HEK293 (cell line): Measurements from ENCODE around the gene TBC1D30.

Source experiments
- CTCF ChIA-PET: fragments of 350-600 bp; formaldehyde crosslinking; extraction: SDS; loops from one replicate; lab custom pipeline; 2021; ENCODE audit warnings: antibody characterized with exemption; lab: Yijun Ruan, JAX
- POLR2A ChIA-PET: fragments of 300-600 bp; formaldehyde crosslinking; extraction: SDS; loops from one replicate; lab custom pipeline; 2020; ENCODE audit warnings: antibody characterized with exemption, inconsistent platforms; lab: Yijun Ruan, JAX
- H3K27ac ChIP-seq: fragments of 200-500 bp; sonication (Bioruptor generic); 2 replicates; pipeline ENCODE4 v1.5.1; 2014; ENCODE audit warnings: low read depth, low read length, control low read depth, inconsistent platforms; ENCODE audit errors: extremely low read depth
- H3K36me3 ChIP-seq, 2 experiments: fragments of 200-500 bp in 1 of 2; sonication (Bioruptor generic) in 1 of 2; 1 replicate in 1 of 2; 2 replicates in 1 of 2; pipeline ENCODE4 v1.5.1; 2014 to 2017; ENCODE audit warnings: inconsistent platforms in 2 of 2, low read length in 2 of 2; ENCODE audit not compliant: control insufficient read depth in 2 of 2, insufficient read depth in 1 of 2
- H3K4me1 ChIP-seq: fragments of 200-500 bp; sonication (Bioruptor generic); 2 replicates; pipeline ENCODE4 v1.5.1; 2014; ENCODE audit warnings: mild to moderate bottlenecking, low read length, inconsistent platforms; ENCODE audit not compliant: control insufficient read depth, insufficient read depth
- H3K4me3 ChIP-seq: 2 replicates; pipeline ENCODE4 v1.5.1; 2011; ENCODE audit warnings: low read depth, mild to moderate bottlenecking, control low read depth, low read length, moderate library complexity
- H3K9me3 ChIP-seq: fragments of 200-500 bp; sonication (Bioruptor generic); 2 replicates; pipeline ENCODE4 v1.5.1; 2014; ENCODE audit warnings: low read depth, low read length, inconsistent platforms; ENCODE audit not compliant: control insufficient read depth, insufficient read depth
- KLF8 ChIP-seq: fragments of 450-650 bp; formaldehyde crosslinking; IDR thresholded peaks from 2 replicates; pipeline ENCODE4 v1.5.1; 2016; ENCODE audit warnings: missing biosample characterization, missing genetic modification characterization
- PRDM10 ChIP-seq: fragments of 450-650 bp; formaldehyde crosslinking; IDR thresholded peaks from 2 replicates; pipeline ENCODE4 v1.5.1; 2016; ENCODE audit warnings: missing biosample characterization, missing genetic modification characterization
- SP2 ChIP-seq: fragments of 450-650 bp; formaldehyde crosslinking; IDR thresholded peaks from 2 replicates; pipeline ENCODE4 v1.5.1; 2016; ENCODE audit warnings: missing biosample characterization, missing genetic modification characterization
- TCF7L2 ChIP-seq: IDR thresholded peaks from 2 replicates; pipeline ENCODE4 v1.6.1; 2011; ENCODE audit warnings: low read depth, mild to moderate bottlenecking, inconsistent platforms, low read length, moderate library complexity, borderline replicate concordance
- ZBTB6 ChIP-seq: fragments of 450-650 bp; formaldehyde crosslinking; IDR thresholded peaks from 2 replicates; pipeline ENCODE4 v1.5.1; 2017; ENCODE audit warnings: missing biosample characterization, missing genetic modification characterization
- ZFP41 ChIP-seq: fragments of 450-650 bp; formaldehyde crosslinking; IDR thresholded peaks from 2 replicates; pipeline ENCODE4 v1.5.1; 2016; ENCODE audit warnings: missing biosample characterization, missing genetic modification characterization, borderline replicate concordance
- ZNF19 ChIP-seq: fragments of 450-650 bp; formaldehyde crosslinking; IDR thresholded peaks from 2 replicates; pipeline ENCODE4; 2016; ENCODE audit warnings: missing biosample characterization, missing genetic modification characterization, low read depth
- ZNF23 ChIP-seq: fragments of 450-650 bp; formaldehyde crosslinking; IDR thresholded peaks from 2 replicates; pipeline ENCODE4 v1.5.1; 2016; ENCODE audit warnings: missing biosample characterization, missing genetic modification characterization, borderline replicate concordance
- ZNF274 ChIP-seq, 2 experiments: fragments of 200-500 bp in 1 of 2; fragments of 450-650 bp in 1 of 2; sonication (Bioruptor generic) in 1 of 2; formaldehyde crosslinking in 1 of 2; IDR thresholded peaks; 2 replicates each; pipeline versions ENCODE4 v1.5.1 to v1.6.1; 2014 to 2016; ENCODE audit warnings: borderline replicate concordance in 1 of 2, inconsistent platforms in 1 of 2, low read length in 1 of 2, missing biosample characterization in 1 of 2, missing genetic modification characterization in 1 of 2
- ZNF341 ChIP-seq: fragments of 450-650 bp; formaldehyde crosslinking; IDR thresholded peaks from 2 replicates; pipeline ENCODE4; 2016; ENCODE audit warnings: low read depth, missing biosample characterization, missing genetic modification characterization
- ZNF394 ChIP-seq: fragments of 450-650 bp; formaldehyde crosslinking; IDR thresholded peaks from 2 replicates; pipeline ENCODE4 v1.5.1; 2016; ENCODE audit warnings: missing biosample characterization, missing genetic modification characterization, mild to moderate bottlenecking, moderate library complexity, borderline replicate concordance
- ZNF433 ChIP-seq: fragments of 450-650 bp; formaldehyde crosslinking; IDR thresholded peaks from 2 replicates; pipeline ENCODE4 v1.5.1; 2016; ENCODE audit warnings: missing biosample characterization, missing genetic modification characterization, low read depth
- ZNF473 ChIP-seq: fragments of 450-650 bp; formaldehyde crosslinking; IDR thresholded peaks from 2 replicates; pipeline ENCODE4 v1.5.1; 2017; ENCODE audit warnings: missing biosample characterization, missing genetic modification characterization
- ZNF548 ChIP-seq: fragments of 450-650 bp; formaldehyde crosslinking; IDR thresholded peaks from 2 replicates; pipeline ENCODE4 v1.5.1; 2016; ENCODE audit warnings: missing biosample characterization, missing genetic modification characterization
- ZNF561 ChIP-seq: fragments of 450-650 bp; IDR thresholded peaks from 2 replicates; pipeline ENCODE4 v1.5.1; 2018; ENCODE audit warnings: missing biosample characterization, missing genetic modification characterization, borderline replicate concordance
- ZNF654 ChIP-seq: fragments of 450-650 bp; formaldehyde crosslinking; IDR thresholded peaks from 2 replicates; pipeline ENCODE4 v1.5.1; 2016; ENCODE audit warnings: low read depth, missing biosample characterization, missing genetic modification characterization
- ZNF658 ChIP-seq: fragments of 450-650 bp; formaldehyde crosslinking; IDR thresholded peaks from 2 replicates; pipeline ENCODE4; 2016; ENCODE audit warnings: missing biosample characterization, missing genetic modification characterization
- ZNF768 ChIP-seq: fragments of 450-650 bp; formaldehyde crosslinking; IDR thresholded peaks from 2 replicates; pipeline ENCODE4 v1.5.1; 2018; ENCODE audit warnings: missing biosample characterization, mild to moderate bottlenecking, missing genetic modification characterization
- ZNF837 ChIP-seq: fragments of 450-650 bp; formaldehyde crosslinking; IDR thresholded peaks from 2 replicates; pipeline ENCODE4 v1.5.1; 2016; ENCODE audit warnings: missing biosample characterization, missing genetic modification characterization
- TF ChIP-seq, protein P1 (sequence below): fragments of 450-650 bp; formaldehyde crosslinking; IDR thresholded peaks from 2 replicates; pipeline ENCODE4 v1.5.1; 2016; ENCODE audit warnings: missing biosample characterization, missing genetic modification characterization, low read depth

TBC1D30 gene

DNA sequence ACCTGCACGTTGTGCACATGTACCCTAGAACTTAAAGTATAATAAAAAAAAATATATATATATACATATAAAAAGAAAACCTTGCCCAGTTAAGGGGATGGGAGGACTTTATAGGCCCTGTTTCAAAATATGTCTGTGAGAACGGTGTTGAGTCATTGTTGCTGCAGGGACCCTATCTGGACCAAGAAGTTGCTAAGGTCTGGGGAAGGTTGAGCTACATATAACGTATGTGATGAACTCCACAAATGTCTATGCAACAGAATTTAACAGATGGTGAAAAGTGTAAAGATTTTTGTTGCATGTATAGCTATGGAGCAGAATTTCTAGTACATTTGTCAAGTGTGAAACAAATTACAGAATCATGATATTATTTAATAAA lies 59.7 kb downstream of the TBC1D30 start (continued):
- TF ChIP-seq ZNF837 (tag by site-specific recombination) (no peak), ZNF274 (IDR thresholded peaks at IDR 0.05; ENCODE audit: low read length) (no peak), ZNF274 (tag by site-specific recombination; IDR thresholded peaks at IDR 0.05; ENCODE audit: borderline replicate concordance) (no peak), ZNF561 (tag by site-specific recombination) (no peak), PRDM10 (tag by site-specific recombination) (no peak), ZNF19 (no peak), ZNF654 (tag by site-specific recombination) (no peak), ZNF341 (no peak), TCF7L2 (no peak)
- TF ChIP-seq, protein P1, sequence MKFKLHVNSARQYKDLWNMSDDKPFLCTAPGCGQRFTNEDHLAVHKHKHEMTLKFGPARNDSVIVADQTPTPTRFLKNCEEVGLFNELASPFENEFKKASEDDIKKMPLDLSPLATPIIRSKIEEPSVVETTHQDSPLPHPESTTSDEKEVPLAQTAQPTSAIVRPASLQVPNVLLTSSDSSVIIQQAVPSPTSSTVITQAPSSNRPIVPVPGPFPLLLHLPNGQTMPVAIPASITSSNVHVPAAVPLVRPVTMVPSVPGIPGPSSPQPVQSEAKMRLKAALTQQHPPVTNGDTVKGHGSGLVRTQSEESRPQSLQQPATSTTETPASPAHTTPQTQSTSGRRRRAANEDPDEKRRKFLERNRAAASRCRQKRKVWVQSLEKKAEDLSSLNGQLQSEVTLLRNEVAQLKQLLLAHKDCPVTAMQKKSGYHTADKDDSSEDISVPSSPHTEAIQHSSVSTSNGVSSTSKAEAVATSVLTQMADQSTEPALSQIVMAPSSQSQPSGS (tag by site-specific recombination): no peak

DNA sequence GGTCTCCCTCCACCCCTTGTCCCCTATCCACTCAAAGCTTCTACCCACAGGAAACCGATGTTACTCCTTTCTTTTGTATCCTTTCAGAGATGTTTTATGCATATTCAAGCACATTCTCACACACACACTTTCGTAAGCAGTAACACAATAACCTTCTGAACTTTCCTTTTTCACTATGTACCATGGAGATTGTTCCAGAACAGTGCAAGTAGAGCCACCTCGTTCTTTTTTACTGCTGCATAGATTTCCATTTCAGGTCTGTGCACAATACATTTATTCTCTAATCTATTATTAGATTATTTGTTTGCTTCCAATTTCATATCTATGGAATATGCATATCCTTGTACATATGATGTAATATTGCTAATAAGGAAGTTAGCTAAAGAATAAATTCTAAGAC lies 60.3 kb downstream of the TBC1D30 start:
- Histone ChIP-seq H3K9me3 (no peaks in the 10 kb centered on the region), H3K27ac (no peak overlapping the region), H3K36me3 (no peaks in the 10 kb centered on the region), H3K4me3 (no peak overlapping the region), H3K4me1 (peaks cover 5% of the 10 kb centered on the region; the same call in 1 of the 2 replicates)
- TF ChIP-seq ZNF394: no peak
- TF ChIP-seq ZNF658 (tag by site-specific recombination): no peak
- no peak for TF ChIP-seq ZNF548 (tag by site-specific recombination)
- no peak for TF ChIP-seq ZBTB6 (tag by site-specific recombination)
- TF ChIP-seq ZNF837 (tag by site-specific recombination): no peak
- no peak for TF ChIP-seq ZNF433 (tag by site-specific recombination)
- TF ChIP-seq ZNF473 (tag by site-specific recombination): no peak
- no peak for TF ChIP-seq SP2
- no peak for TF ChIP-seq ZFP41 (tag by site-specific recombination)
- no peak for TF ChIP-seq ZNF23
- TF ChIP-seq KLF8 (tag by site-specific recombination): no peak
- TF ChIP-seq ZNF768 (tag by site-specific recombination): no peak
- ChIA-PET CTCF (interaction anchor here (1.2 kb wide), 1 partner anchor 83 kb away, joined by 4 read pairs; no protein-coding TSS in a partner anchor), POLR2A (no interaction called here)
